ENCODE data around the gene DMBT1.

Gene DMBT1

GRCh38 chr10:122532601-122533296 lies 27.8 kb upstream of the DMBT1 start:
- TF ChIP-seq CTCF (IDR thresholded peaks at IDR 0.05) = no peak

GRCh38 chr10:122537545-122537944 lies 23.0 kb upstream of the DMBT1 start:
- TF ChIP-seq CTCF (IDR thresholded peaks at IDR 0.05) = no peak

- no peak for TF ChIP-seq CTCF (IDR thresholded peaks at IDR 0.05)
Measured at GRCh38 chr10:122541541-122542002, 19.0 kb upstream of the DMBT1 start.

GRCh38 chr10:122543676-122544445 lies 16.7 kb upstream of the DMBT1 start:
- no peak for TF ChIP-seq CTCF (IDR thresholded peaks at IDR 0.05)

- no peak for TF ChIP-seq CTCF (IDR thresholded peaks at IDR 0.05)
Measured at GRCh38 chr10:122544493-122544892, 16.1 kb upstream of the DMBT1 start.

- no peak for TF ChIP-seq CTCF (IDR thresholded peaks at IDR 0.05)
Measured at GRCh38 chr10:122546242-122546641, 14.3 kb upstream of the DMBT1 start.

GRCh38 chr10:122548407-122549085 lies 12.0 kb upstream of the DMBT1 start:
- TF ChIP-seq CTCF (IDR thresholded peaks at IDR 0.05) = no peak

All from LNCAP (cell line).